Effector memory CD8-positive, alpha-beta T cell (primary cell): Measurements from ENCODE around the gene SERINC2.

Experiments
- ATAC-seq: fragments of 150-1000 bp; cut with Tn5 transposase; replicated peaks from 2 replicates; pipeline ENCODE4 v1.10.0; 2021; ENCODE audit warnings: mild to moderate bottlenecking, moderate library complexity
- DNase-seq, 3 experiments: peaks; one replicate each; pipeline ENCODE4 v3.0.0; 2021
- H3K27ac Mint-ChIP-seq, 2 donors: one replicate each; pipeline ENCODE4 v1.8.0; 2022; ENCODE audit warnings: mild to moderate bottlenecking in 2 of 2, mixed read lengths in 2 of 2, moderate library complexity in 2 of 2
- H3K27me3 Mint-ChIP-seq, 2 donors: one replicate each; pipeline ENCODE4 v1.8.0; 2022; ENCODE audit warnings: mixed read lengths in 2 of 2
- H3K36me3 Mint-ChIP-seq: one replicate; pipeline ENCODE4 v1.8.0; 2022; ENCODE audit warnings: mild to moderate bottlenecking, moderate library complexity, mixed read lengths; ENCODE audit not compliant: insufficient read depth
- H3K4me1 Mint-ChIP-seq, 2 donors: one replicate each; pipeline ENCODE4 v1.8.0; 2022; ENCODE audit warnings: low read depth in 2 of 2, mixed read lengths in 2 of 2
- H3K4me3 Mint-ChIP-seq, 2 donors: one replicate each; pipeline ENCODE4 v1.8.0; 2022; ENCODE audit warnings: mild to moderate bottlenecking in 2 of 2, mixed read lengths in 2 of 2, moderate library complexity in 2 of 2
- H3K9me3 Mint-ChIP-seq, 2 donors: one replicate each; pipeline ENCODE4 v1.8.0; 2022; ENCODE audit warnings: mixed read lengths in 2 of 2
- total RNA-seq, 9 experiments: gene quantifications; one replicate each; lab custom pipeline; 2026; lab: John Stamatoyannopoulos, UW

The SERINC2 gene
- total RNA-seq = 0 to 0.53 (median 0.19) reads per million in 9 experiments

- peaks cover 80 to 96% of the 10 kb centered on the region in 2 donors for H3K27me3 Mint-ChIP-seq
- ATAC-seq (peak; percentile 62), DNase-seq (no peak)
- no peak within 1 kb of the TSS for H3K27ac Mint-ChIP-seq
- H3K4me3 Mint-ChIP-seq = peak within 1 kb of the TSS; percentile 79 to 83
- H3K36me3 Mint-ChIP-seq = no peaks in the 10 kb centered on the region
- H3K9me3 Mint-ChIP-seq = no peaks in the 10 kb centered on the region
- H3K4me1 Mint-ChIP-seq = peaks cover 5 to 10% of the 10 kb centered on the region in 2 donors
Observed at GRCh38 chr1:31412732-31413404, at the start of gene SERINC2. Gene SERINC2 (plus strand): TSS chr1:31413213. CDS start chr1:31413266, 53 bp downstream.

DNA sequence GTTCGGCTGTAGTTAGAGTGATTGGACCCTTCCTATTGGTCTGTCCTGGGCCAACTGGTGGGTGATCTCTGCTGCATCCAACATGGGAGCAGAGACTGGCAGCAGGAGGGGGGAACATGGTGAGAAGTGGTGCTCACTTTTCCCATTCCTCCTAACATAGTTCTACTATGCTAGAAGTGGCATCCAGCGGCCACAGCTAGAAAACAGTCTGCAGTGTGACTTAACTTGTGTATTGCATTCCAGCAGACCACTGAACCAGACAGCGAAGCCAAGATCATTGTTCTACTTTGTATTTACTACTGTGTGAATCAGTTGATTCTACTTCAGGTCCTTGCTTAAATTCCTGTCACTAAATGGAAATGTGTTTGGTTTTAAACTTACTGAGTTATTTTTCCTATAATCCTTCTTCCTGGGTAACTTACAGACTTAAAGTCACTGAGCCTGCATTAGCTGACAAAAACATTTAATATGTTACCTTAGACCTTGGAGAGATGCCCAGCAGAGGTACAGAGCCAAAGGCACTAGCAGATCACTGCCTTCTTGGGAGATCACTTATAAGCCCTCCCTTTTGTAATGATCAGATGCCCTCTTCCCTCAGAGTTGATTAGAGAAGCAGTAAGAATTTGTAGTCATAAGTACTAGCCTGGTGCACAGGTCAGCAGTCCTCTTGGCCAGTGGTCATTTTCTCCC lies 48.3 kb upstream of the SERINC2 start:
- peaks cover 12% of the 10 kb centered on the region for H3K36me3 Mint-ChIP-seq
- DNase-seq = no peak

GRCh38 chr1:31366796-31367195 lies 46.2 kb upstream of the SERINC2 start:
- Mint-ChIP-seq H3K9me3 (no peaks in the 10 kb centered on the region), H3K4me3 (no peak overlapping the region), H3K27me3 (no peaks in the 10 kb centered on the region), H3K4me1 (no peaks in the 10 kb centered on the region), H3K27ac (peak overlapping the region in 1 of 2 donors; percentile 58), H3K36me3 (peaks cover 4% of the 10 kb centered on the region)
- DNase-seq = no peak
- ATAC-seq = no peak

More for the DNA sequence above, 48.3 kb upstream of the SERINC2 start:
- Mint-ChIP-seq H3K4me3 (no peak overlapping the region), H3K4me1 (no peaks in the 10 kb centered on the region), H3K27me3 (no peaks in the 10 kb centered on the region), H3K9me3 (no peaks in the 10 kb centered on the region), H3K27ac (no peak overlapping the region)
- no peak for ATAC-seq

GRCh38 chr1:31368611-31369107 lies 44.4 kb upstream of the SERINC2 start:
- H3K4me1 Mint-ChIP-seq = peaks cover 7 to 11% of the 10 kb centered on the region in 2 donors
- H3K4me3 Mint-ChIP-seq = no peak overlapping the region
- no peak for ATAC-seq

DNA sequence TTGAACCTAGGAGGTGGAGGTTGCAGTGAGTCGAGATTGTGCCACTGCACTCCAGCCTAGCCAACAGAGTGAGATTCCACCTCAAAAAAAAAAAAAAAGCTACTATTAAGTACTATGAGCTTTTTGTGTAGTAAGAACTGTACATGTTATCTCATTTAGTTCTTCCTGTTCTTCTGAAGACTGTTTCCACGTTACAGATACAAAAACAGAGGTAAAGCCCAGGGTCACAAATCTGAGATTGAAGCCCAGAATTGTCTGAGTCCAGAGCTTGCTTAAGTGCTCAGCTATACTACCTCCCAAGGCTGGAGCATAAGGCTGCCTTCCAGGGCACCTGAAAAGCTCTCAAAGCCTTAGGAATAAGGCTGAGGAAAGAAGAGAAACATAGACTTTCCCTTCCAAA lies 43.0 kb upstream of the SERINC2 start:
- H3K27me3 Mint-ChIP-seq = no peaks in the 10 kb centered on the region
- DNase-seq (no peak), ATAC-seq (no peak)
- H3K9me3 Mint-ChIP-seq = no peaks in the 10 kb centered on the region
- peaks cover 9 to 14% of the 10 kb centered on the region in 2 donors for H3K4me1 Mint-ChIP-seq
- H3K27ac Mint-ChIP-seq = no peak overlapping the region
- peaks cover 4% of the 10 kb centered on the region for H3K36me3 Mint-ChIP-seq
- H3K4me3 Mint-ChIP-seq = no peak overlapping the region

More at GRCh38 chr1:31368611-31369107, 44.4 kb upstream of the SERINC2 start:
- H3K9me3 Mint-ChIP-seq = no peaks in the 10 kb centered on the region
- H3K36me3 Mint-ChIP-seq = peaks cover 4% of the 10 kb centered on the region
- no peaks in the 10 kb centered on the region for H3K27me3 Mint-ChIP-seq
- H3K27ac Mint-ChIP-seq = peak overlapping the region in 1 of 2 donors; percentile 2
- DNase-seq = no peak

DNA sequence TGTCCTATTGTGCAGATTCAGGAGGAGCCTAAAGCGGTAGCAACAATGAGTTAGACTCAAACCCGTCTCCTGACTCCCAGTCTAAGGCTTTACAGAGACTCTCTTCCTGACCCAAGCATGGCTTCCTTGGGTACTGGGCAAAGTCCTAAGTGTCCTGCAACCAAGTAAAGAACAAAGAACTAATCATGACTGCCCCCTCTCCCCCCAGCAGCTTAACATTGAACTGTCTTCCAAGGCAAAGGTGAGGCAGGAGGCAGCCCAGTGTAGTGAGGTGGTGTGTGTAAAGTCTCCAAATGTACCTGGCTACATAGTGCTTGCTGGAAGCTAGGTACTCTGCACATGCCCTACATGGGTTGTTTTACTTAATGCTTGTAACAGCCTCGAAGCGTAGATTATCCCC lies 42.4 kb upstream of the SERINC2 start:
- Mint-ChIP-seq H3K4me1 (peaks cover 9 to 14% of the 10 kb centered on the region in 2 donors), H3K4me3 (no peak overlapping the region), H3K27me3 (no peaks in the 10 kb centered on the region), H3K36me3 (peaks cover 2% of the 10 kb centered on the region), H3K9me3 (no peaks in the 10 kb centered on the region), H3K27ac (no peak overlapping the region)
- ATAC-seq (no peak), DNase-seq (no peak)

DNA sequence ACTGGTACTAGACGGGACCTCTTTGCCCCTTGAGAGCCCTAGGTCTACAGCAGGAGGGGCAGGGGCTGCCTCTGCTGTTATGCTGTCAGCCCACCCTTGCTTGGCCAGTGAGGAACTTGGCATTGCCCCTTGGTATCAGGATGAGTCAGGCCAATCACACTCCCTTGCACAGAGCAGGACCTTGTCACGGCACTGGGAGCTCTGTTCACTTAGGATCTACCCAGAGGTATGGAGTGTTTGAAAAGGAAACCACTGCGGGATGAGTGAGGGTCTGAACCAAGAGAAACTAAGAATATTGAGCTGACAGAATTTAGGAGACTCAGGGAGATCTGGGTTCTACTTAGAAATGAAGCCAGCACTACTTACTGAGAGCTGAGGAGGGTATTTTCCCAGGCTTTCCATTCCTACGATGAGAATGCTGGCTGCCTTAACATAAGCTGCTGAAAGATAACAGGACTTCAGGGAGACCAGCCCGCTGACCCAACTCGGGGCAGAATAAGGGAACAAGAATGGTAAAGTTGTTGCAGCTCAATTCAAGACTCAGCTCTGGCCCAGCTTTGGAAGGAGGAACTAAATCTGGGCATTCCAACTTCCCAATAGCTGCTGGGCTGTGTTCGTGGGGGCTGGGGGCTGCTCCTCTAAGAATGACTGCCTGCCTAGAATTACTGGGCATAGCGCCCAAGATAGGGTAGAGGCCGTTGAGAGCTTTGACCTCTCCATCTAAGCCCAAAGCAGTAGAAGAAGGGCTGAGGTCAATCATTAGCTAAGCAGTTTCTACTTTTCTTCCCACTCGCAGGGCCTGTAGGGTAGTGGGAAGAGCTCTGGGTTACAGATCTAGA lies 41.7 kb upstream of the SERINC2 start:
- Mint-ChIP-seq H3K9me3 (no peaks in the 10 kb centered on the region), H3K4me3 (no peak overlapping the region), H3K27me3 (no peaks in the 10 kb centered on the region), H3K36me3 (no peaks in the 10 kb centered on the region), H3K4me1 (peaks cover 9 to 14% of the 10 kb centered on the region in 2 donors), H3K27ac (no peak overlapping the region)
- no peak for ATAC-seq
- DNase-seq = no peak

DNA sequence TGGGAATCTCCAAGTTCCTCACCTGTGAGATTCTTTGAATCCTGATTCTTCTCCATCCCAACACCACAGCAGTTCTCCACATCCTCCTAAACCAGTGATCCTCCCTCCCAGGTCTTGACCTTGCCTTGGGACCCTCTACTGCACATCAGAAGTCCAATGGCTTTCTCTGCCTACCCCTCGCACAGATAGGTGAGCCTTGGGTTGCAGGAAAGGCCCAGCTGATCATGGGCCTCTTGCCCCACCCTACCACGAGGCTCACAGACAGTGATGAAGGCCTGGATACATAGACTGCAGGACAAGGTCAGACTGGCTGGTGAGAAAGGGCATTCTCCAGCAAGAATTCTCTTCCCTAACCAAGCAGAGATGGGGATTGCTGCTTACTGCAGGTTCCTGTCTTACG lies 41.0 kb upstream of the SERINC2 start:
- no peak for ATAC-seq
- no peak for DNase-seq
- Mint-ChIP-seq H3K27ac (no peak overlapping the region), H3K4me3 (no peak overlapping the region), H3K9me3 (no peaks in the 10 kb centered on the region), H3K4me1 (peaks cover 9 to 14% of the 10 kb centered on the region in 2 donors), H3K27me3 (no peaks in the 10 kb centered on the region), H3K36me3 (no peaks in the 10 kb centered on the region)

DNA sequence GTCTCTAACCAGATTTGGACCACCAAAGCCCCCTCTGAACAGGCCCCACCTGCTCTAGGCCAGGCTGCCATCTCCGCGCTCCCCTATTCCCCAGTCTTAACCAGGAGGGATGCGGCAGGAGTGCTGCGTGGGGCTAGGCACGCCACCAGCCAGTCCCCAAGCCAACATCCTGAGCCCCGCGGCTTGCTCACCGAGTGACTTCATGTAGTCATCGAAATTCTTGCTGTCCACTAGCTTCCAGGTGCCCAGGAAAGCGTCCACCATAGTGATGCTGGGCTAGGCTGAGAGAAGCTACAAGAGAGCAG lies 40.3 kb upstream of the SERINC2 start:
- no peak for ATAC-seq
- H3K27ac Mint-ChIP-seq = peak overlapping the region in 1 of 2 donors; percentile 51
- DNase-seq = no peak
- H3K27me3 Mint-ChIP-seq = no peaks in the 10 kb centered on the region
- no peaks in the 10 kb centered on the region for H3K9me3 Mint-ChIP-seq
- peaks cover 9 to 14% of the 10 kb centered on the region in 2 donors for H3K4me1 Mint-ChIP-seq
- peak overlapping the region in 1 of 2 donors; percentile 85 for H3K4me3 Mint-ChIP-seq
- H3K36me3 Mint-ChIP-seq = no peaks in the 10 kb centered on the region

GRCh38 chr1:31373056-31373896 lies 39.7 kb upstream of the SERINC2 start, which contains the start of gene FABP3:
Gene FABP3 (minus strand): TSS chr1:31373076. CDS start chr1:31373014, 62 bp downstream.
- ATAC-seq (peak; percentile 63), DNase-seq (no peak)
- Mint-ChIP-seq H3K4me3 (peak within 1 kb of the TSS; percentile 85), H3K27me3 (no peaks in the 10 kb centered on the region), H3K27ac (peak within 1 kb of the TSS; percentile 50 to 82), H3K4me1 (peaks cover 9 to 14% of the 10 kb centered on the region in 2 donors), H3K9me3 (no peaks in the 10 kb centered on the region), H3K36me3 (no peaks in the 10 kb centered on the region)

DNA sequence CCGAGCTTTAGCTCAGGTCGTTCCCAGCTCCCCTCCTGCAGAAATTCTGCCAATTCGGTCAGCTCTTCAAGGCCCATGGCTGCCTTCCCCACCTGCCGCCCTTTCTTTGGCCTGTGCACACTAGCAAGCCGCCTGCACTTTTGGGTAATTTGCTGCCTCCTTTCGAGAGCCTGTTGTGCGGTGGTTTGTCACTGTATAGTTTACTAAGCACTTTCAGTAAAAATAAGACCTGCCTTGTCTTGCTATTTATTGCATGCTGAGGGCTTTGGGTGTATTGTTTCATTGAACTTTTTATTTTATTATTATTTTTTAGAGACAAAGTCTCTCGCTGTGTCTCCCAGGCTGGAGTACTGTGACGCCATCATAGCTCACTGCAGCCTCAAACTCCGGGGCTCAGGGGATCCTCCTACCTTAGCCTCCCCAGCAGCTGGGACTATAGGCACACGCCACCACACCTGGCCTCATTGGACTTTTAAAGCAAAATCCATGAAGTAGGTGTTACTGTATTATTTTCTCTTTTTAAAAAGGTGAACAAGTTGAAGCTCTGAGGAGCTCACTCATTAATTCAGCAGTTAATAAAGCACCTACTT lies 39.0 kb upstream of the SERINC2 start:
- DNase-seq (no peak), ATAC-seq (peak; percentile 17)
- no peaks in the 10 kb centered on the region for H3K27me3 Mint-ChIP-seq
- H3K36me3 Mint-ChIP-seq = no peaks in the 10 kb centered on the region
- H3K4me1 Mint-ChIP-seq = peaks cover 9 to 14% of the 10 kb centered on the region in 2 donors
- H3K27ac Mint-ChIP-seq = peak overlapping the region; percentile 50 to 82
- H3K9me3 Mint-ChIP-seq = no peaks in the 10 kb centered on the region
- peak overlapping the region; percentile 85 for H3K4me3 Mint-ChIP-seq

GRCh38 chr1:31374511-31375196 lies 38.4 kb upstream of the SERINC2 start:
- Mint-ChIP-seq H3K9me3 (no peaks in the 10 kb centered on the region), H3K4me1 (peaks cover 9 to 14% of the 10 kb centered on the region in 2 donors), H3K27ac (no peak overlapping the region), H3K36me3 (no peaks in the 10 kb centered on the region), H3K4me3 (peak overlapping the region in 1 of 2 donors; percentile 85), H3K27me3 (no peaks in the 10 kb centered on the region)
- ATAC-seq (no peak), DNase-seq (no peak)
